Fibroblast of the conjunctiva (primary cell): Measurements from ENCODE around the gene TLCD5.

ENCODE experiments used
- DNase-seq: peaks from one replicate; pipeline ENCODE4 v3.0.0-alpha.2; 2010; ENCODE audit warnings: low read depth

The TLCD5 gene

GRCh38 chr11:120337355-120338106 lies 12.4 kb downstream of the TLCD5 start:
- DNase-seq = no peak

GRCh38 chr11:120338107-120338933 lies 13.2 kb downstream of the TLCD5 start:
- DNase-seq = no peak

- DNase-seq = no peak
Measured at GRCh38 chr11:120339394-120339890, 14.3 kb downstream of the TLCD5 start.

DNA sequence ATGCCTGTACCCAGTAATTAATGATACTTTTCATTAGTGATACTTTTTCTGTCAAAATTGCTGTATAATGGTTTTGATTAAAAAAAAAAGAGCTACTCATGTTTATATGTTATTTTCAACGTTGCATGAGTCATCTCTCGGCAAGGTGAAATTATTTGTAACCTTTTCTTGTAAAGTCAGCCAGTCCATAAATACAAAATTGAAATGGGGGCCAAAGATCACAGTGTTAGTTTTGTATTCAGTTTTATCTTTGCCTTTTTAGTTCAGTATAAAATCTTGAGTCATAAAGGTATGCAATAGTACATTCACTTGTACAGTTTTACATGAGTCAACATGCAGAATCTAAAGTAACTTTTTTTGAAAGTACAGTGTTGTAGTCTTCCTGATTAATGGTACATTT lies 15.4 kb downstream of the TLCD5 start:
- DNase-seq = no peak

- no peak for DNase-seq
Measured at GRCh38 chr11:120342226-120342625, 17.1 kb downstream of the TLCD5 start.

GRCh38 chr11:120342678-120343077 lies 17.6 kb downstream of the TLCD5 start:
- no peak for DNase-seq

- no peak for DNase-seq
Measured at GRCh38 chr11:120343429-120343828, 18.3 kb downstream of the TLCD5 start.

GRCh38 chr11:120344302-120345004 lies 19.4 kb downstream of the TLCD5 start:
- DNase-seq = no peak

GRCh38 chr11:120346233-120346632 lies 21.1 kb downstream of the TLCD5 start:
- no peak for DNase-seq

DNA sequence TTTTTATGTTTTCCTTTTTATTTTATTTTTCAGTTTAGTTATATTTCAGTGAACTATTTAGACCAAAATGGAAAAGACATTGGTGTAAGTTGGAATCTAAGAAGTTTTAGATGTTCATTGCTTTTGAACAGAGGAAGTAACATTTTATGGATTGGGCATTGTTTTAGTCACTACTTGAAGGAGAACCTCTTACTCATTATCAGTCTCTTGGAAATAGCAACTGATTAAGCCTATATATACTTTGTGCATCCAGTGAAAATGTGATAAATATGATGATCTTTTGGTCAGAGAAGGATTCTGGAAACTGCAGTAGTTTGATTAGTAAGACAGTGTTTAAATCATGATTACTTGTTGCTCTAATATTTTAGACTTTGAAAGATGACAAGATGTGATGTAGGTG lies 25.5 kb downstream of the TLCD5 start:
- DNase-seq = no peak

DNA sequence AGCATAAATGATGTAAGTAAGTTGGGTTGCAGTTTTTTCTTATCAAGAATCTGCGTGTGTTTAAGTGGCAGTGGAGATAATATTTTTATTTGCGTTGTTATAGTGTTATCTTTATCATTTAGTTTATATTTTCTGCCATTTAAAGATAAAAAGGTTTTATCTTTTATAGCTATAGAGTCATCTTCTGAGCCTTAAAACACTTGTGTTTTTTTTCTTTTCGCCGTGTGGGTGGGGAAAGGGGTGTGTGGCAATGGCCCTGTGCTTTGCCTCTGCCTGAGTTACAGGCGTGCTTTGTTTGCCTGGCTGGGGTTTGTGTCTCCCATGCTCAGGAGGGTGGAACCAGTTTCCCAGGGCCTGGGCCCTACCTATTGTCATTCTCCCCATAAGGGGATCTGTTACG lies 27.3 kb downstream of the TLCD5 start:
- no peak for DNase-seq

DNA sequence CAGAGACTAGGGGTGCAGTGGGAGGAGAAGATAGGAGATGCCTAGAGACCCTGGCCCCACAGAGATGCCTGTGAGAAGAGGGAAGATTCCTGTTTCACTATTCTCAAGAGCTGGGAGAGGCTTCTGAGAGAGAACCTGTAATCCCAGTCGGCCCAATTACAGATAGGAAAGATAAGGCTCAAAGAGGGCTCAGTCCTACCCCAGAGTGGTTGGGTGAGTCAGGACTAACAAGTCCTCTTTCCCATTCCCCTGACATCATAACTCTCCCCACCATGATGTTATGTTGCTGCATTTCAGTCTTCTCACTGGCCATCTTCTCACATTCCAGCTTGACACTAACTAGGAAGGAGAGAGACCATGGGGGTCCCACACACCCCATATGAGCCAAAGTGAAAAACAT lies 29.0 kb downstream of the TLCD5 start:
- DNase-seq = no peak

DNA sequence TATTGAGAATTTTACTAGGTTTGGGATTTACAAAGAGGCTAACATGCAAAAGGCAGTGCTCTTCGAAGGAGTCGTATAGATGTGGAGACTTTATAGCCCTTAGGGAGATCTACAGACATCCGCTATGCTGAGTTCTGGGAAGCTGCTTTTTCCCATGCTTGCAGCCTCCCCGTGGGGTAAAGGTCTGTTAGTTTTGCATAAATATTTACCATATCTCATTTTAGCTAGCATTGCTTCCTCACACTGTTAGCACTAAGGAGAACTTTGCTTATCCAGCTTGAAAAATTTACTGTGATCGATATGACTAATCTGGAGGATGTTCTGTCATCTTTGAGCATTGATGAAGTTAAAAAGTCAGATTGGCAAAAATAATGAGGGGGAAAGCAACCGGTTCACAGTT lies 29.7 kb downstream of the TLCD5 start:
- DNase-seq = no peak

DNA sequence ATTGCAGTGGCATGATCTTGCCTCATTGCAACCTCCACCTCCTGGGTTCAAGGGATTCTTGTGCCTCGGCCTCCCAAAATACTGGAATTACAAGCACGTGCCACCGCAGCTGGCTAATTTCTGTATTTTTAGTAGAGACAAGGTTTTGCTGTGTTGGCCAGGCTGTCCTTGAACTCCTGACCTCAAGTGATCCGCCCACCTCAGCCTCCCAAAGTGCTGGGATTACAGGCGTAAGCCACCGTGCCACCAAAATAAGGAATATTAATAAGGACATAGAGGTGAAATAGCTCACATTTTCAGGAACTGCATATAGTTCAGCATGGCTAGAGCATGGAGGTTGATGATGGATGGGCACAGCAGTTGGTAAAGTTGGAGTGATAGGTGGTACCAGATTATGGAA lies 32.5 kb downstream of the TLCD5 start:
- DNase-seq = no peak

GRCh38 chr11:120358729-120359128 lies 33.6 kb downstream of the TLCD5 start:
- DNase-seq = no peak

GRCh38 chr11:120363436-120363835 lies 38.3 kb downstream of the TLCD5 start:
- DNase-seq = no peak

GRCh38 chr11:120365512-120365911 lies 40.4 kb downstream of the TLCD5 start:
- no peak for DNase-seq

- DNase-seq = no peak
Measured at GRCh38 chr11:120372296-120372695, 47.2 kb downstream of the TLCD5 start.

- DNase-seq = no peak
Measured at GRCh38 chr11:120375076-120375475, 50.0 kb downstream of the TLCD5 start.

GRCh38 chr11:120376547-120377182 lies 51.6 kb downstream of the TLCD5 start:
- no peak for DNase-seq

DNA sequence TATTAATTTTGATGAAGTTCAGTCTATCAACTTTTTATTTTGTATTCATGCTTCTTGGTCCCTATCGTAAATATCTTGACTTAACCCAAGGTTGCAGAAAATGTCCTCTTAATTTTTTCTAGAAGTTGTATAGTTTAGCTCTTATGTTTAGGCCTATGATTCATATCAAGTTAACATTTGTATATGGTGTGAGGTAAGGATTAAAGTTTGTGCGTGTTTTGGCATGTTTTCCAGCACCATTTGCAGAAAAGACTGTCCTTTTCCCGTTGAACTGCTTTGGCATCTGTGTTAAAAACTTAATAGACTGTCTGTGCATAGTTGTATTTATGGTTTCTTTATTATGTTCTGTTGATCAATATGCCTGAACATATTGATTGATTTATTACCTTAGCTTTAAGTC lies 53.4 kb downstream of the TLCD5 start:
- no peak for DNase-seq

- no peak for DNase-seq
Measured at GRCh38 chr11:120381401-120381800, 56.3 kb downstream of the TLCD5 start.
